ENCODE measurements around the gene TMEM253. TPM values are rescaled to one million over a fixed set of nuclear protein-coding genes. Genes with fewer than 3 reads are reported as not detected.

Gene TMEM253
- total RNA-seq, 4 donors from 2014 or later: 0.95 to 1.5 TPM; not detected in 2

GRCh38 chr14:21096978-21097635, 3.8 kb upstream of the TMEM253 start:
- peak overlapping the region; percentile 61 to 86 (median 73) for H3K4me3 ChIP-seq
- H3K27me3 ChIP-seq: no peaks in the 10 kb centered on the region
- intact Hi-C loops (cut with DNase I): loop anchor here (10.0 kb wide), 1 partner anchor 82 kb away; no protein-coding TSS in a partner anchor
- no peak for DNase-seq
- H3K9me3 ChIP-seq: no peaks in the 10 kb centered on the region
- TF ChIP-seq POLR2A (IDR thresholded peaks at IDR 0.05) (no peak), CTCF (IDR thresholded peaks at IDR 0.05) (no peak)
- 42 to 50% methylated on average over 3 to 4 of the region's 10 CpGs for WGBS, 2 donors
- H3K27ac ChIP-seq: peak overlapping the region; percentile 94 to 98 (median 96)
- peaks cover 3 to 13% (median 8%) of the 10 kb centered on the region in 3 donors for H3K36me3 ChIP-seq
- H3K4me1 ChIP-seq: peaks cover 14 to 94% (median 52%) of the 10 kb centered on the region in 3 donors

DNA sequence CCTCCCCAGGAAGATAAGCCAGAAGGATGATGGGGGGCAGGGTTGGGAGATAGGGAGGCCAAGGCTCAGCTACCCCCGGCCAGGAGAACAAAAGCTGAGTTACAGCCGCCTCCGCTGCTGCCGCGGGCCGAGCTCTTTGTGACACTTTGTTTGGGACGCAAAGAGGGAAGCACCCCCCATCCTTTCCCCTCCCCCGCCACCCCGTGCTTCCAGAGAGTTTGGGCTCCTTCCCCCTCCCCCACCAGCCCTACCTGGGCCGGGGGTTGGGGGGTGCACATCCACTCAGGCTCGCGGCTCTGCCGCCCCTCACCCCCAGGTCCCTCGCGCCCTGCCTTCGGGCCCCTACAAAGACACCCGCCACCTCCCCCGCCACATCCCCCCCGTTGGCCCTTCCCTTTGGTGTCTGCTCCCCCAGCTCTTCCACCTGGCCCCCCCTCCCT, 3.2 kb upstream of the TMEM253 start:
- Histone ChIP-seq H3K4me3 (peak overlapping the region; percentile 61 to 86 (median 73)), H3K9me3 (no peaks in the 10 kb centered on the region), H3K27ac (peak overlapping the region; percentile 94 to 98 (median 96)), H3K27me3 (no peaks in the 10 kb centered on the region), H3K36me3 (peaks cover 0 to 8% (median 3%) of the 10 kb centered on the region in 3 donors), H3K4me1 (peaks cover 18 to 94% (median 52%) of the 10 kb centered on the region in 3 donors)
- no peak for DNase-seq
- intact Hi-C loops (cut with DNase I): loop anchor here (10.0 kb wide), 1 partner anchor 83 kb away; no protein-coding TSS in a partner anchor
- TF ChIP-seq CTCF (IDR thresholded peaks at IDR 0.05) (no peak), POLR2A (IDR thresholded peaks at IDR 0.05) (no peak)
- 1 to 4% methylated on average over 4 to 8 of the region's 19 CpGs for WGBS, 2 donors

GRCh38 chr14:21098076-21098891, 2.6 kb upstream of the TMEM253 start, which contains the start of gene ZNF219:
Gene ZNF219 (minus strand): TSS chr14:21098655. CDS start chr14:21093591, 5,064 bp downstream.
- intact Hi-C loops (cut with DNase I): loop anchor here (10.0 kb wide), 1 partner anchor 83 kb away; no protein-coding TSS in a partner anchor
- peaks cover 24 to 95% (median 56%) of the 10 kb centered on the region in 3 donors for H3K4me1 ChIP-seq

DNA sequence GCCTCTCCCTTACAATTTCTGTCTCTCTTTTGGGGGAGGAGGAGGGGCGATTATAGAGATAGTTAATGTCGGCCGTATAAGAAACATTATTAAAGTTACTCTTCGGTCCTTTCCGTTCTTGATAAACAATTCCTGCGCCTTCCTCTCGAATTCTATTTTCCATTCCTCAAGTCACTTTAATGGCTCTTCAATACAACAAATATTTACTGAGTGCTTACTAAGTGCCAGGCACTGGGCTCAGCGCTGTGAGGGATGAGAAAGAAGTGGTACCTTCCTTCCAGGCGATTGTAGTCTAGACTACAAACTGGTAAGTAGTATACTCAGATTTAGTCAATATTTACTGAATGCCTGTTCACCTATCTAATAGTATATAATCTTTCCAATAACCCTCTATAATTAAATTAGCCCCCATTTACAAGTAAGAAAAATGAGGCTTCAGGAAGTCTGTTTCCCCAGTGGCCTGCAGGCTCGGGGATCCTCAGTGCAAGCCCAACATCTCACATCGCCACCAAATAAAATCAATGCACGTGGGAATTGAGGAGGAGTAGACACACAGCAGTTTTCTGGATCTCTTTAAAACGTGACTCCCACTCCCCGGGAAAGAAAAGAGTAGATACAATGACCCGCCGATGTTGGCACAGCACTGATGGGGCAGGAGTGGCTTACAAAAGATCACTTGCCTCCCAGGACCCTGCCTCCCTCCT, 1.8 kb upstream of the TMEM253 start:
- H3K36me3 ChIP-seq: no peaks in the 10 kb centered on the region
- intact Hi-C loops (cut with DNase I): loop anchor here (10.0 kb wide), 1 partner anchor 84 kb away; no protein-coding TSS in a partner anchor
- H3K27ac ChIP-seq: peak overlapping the region; percentile 93 to 98 (median 95)
- no peaks in the 10 kb centered on the region for H3K27me3 ChIP-seq
- H3K9me3 ChIP-seq: no peaks in the 10 kb centered on the region
- 15 to 16% methylated on average over 16 of the region's 16 CpGs for WGBS, 2 donors
- no peak for TF ChIP-seq POLR2A (IDR thresholded peaks at IDR 0.05)
- TF ChIP-seq CTCF (IDR thresholded peaks at IDR 0.05): no peak
- H3K4me1 ChIP-seq: peaks cover 20 to 92% (median 53%) of the 10 kb centered on the region in 3 donors
- no peak for DNase-seq
- H3K4me3 ChIP-seq: peak overlapping the region; percentile 61 to 86 (median 73)

More at GRCh38 chr14:21098076-21098891, 2.6 kb upstream of the TMEM253 start, which contains the start of gene ZNF219:
- WGBS, 2 donors: 0% methylated on average over 3 to 4 of the region's 90 CpGs
- Histone ChIP-seq H3K9me3 (no peaks in the 10 kb centered on the region), H3K27ac (peak within 1 kb of the TSS; percentile 94 to 98 (median 96)), H3K27me3 (no peaks in the 10 kb centered on the region), H3K4me3 (peak within 1 kb of the TSS; percentile 61 to 86 (median 73)), H3K36me3 (peaks cover 0 to 2% (median 0%) of the 10 kb centered on the region in 3 donors)
- no peak for DNase-seq
- TF ChIP-seq CTCF (IDR thresholded peaks at IDR 0.05) (peak in 1 of 6 experiments; percentile 7), POLR2A (IDR thresholded peaks at IDR 0.05) (peak in 2 of 4 donors; percentile 17 to 47)

Data from esophagus squamous epithelium (tissue), 5 donors.